Thyroid gland (tissue), 4 donors: ENCODE data around the gene RNF149. TPM values are rescaled to one million over a fixed set of nuclear protein-coding genes. Genes with fewer than 3 reads are reported as not detected.

Experiments used
- DNase-seq, 2 donors: peaks; one replicate each; pipeline ENCODE4 v3.0.0-alpha.2; 2019
- H3K27ac ChIP-seq, 3 donors: fragments of 200-600 bp; sonication (generic); 1 replicate in 2 of 3; 2 replicates in 1 of 3; pipeline ENCODE4 v1.5.1; 2016 to 2019; ENCODE audit warnings: mild to moderate bottlenecking in 1 of 3, moderate library complexity in 1 of 3
- H3K27me3 ChIP-seq: fragments of 200-600 bp; sonication (generic); one replicate; pipeline ENCODE4 v1.5.1; 2019
- H3K36me3 ChIP-seq, 2 donors: fragments of 200-600 bp; sonication (generic); one replicate each; pipeline ENCODE4 v1.5.1; 2016 to 2019
- H3K4me1 ChIP-seq, 2 donors: fragments of 200-600 bp; sonication (generic); one replicate each; pipeline ENCODE4 v1.5.1; 2017 to 2019
- H3K4me3 ChIP-seq, 3 donors: fragments of 200-600 bp; sonication (generic); replicated peaks in 1 of 3; 1 replicate in 2 of 3; 2 replicates in 1 of 3; pipeline ENCODE4 v1.5.1; 2016; ENCODE audit warnings: mild to moderate bottlenecking in 1 of 3
- H3K9me3 ChIP-seq: fragments of 200-600 bp; sonication (generic); one replicate; pipeline ENCODE4 v1.5.1; 2017
- POLR2A ChIP-seq, 2 donors: fragments of 450-650 bp; IDR thresholded peaks; one replicate each; pipeline ENCODE4 v1.6.1; 2017; ENCODE audit warnings: antibody characterized with exemption in 2 of 2, mild to moderate bottlenecking in 2 of 2, moderate library complexity in 1 of 2
- WGBS, 2 donors: methylation state at CpG; one replicate each; pipeline ENCODE4 v1.1.5; 2017; 5-methylcytosine and 5-hydroxymethylcytosine counted together
- intact Hi-C: fragments of 100-400 bp; cut with DNase I; formaldehyde crosslinking; loops from one replicate; pipeline ENCODE4 v1.15.1; 2023
- total RNA-seq, 4 donors: library from RNA; depleted of rRNA; stranded (reverse); fragments of >200 nt; gene quantifications; one replicate each; pipeline ENCODE4 v1.2.3, GENCODE V29; 2016
- TF ChIP-seq, protein P1 (sequence below), 6 experiments: fragments of 200-600 bp in 3 of 6; fragments of 450-650 bp in 3 of 6; sonication (generic) in 3 of 6; IDR thresholded peaks; one replicate each; pipeline ENCODE4 v1.5.1; 2016 to 2019; ENCODE audit warnings: antibody characterized with exemption in 6 of 6, mild to moderate bottlenecking in 2 of 6, inconsistent platforms in 1 of 6, moderate library complexity in 1 of 6

Gene RNF149
- total RNA-seq, 4 donors from 2014 or later, result 49.5 to 95.6 (median 68.5) TPM

DNA sequence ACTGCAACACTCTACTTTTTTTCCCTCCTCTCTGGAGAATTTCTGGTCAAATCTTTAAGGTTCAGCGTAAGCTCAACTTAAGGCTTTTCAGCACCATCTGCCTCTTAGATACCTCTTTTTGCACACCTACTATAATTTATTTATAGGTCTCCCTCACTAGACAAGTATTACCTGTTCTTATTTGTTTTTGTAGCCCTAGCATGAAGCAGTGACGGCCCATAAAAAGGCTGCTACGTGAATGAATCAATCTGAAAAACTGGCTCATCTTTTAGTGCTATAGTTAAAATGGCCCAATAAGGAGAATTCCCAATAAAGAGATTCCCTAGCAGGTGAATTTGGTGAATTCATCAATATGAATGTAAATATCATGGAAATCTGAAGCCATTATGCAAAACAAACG is 6.5 kb downstream of the RNF149 start:
- Histone ChIP-seq H3K4me3 (no peak overlapping the region), H3K27ac (no peak overlapping the region), H3K9me3 (no peaks in the 10 kb centered on the region), H3K4me1 (peaks cover 29 to 30% of the 10 kb centered on the region in 2 donors), H3K36me3 (no peaks in the 10 kb centered on the region), H3K27me3 (no peaks in the 10 kb centered on the region)
- 83 to 89% methylated on average over 4 of the region's 4 CpGs for WGBS, 2 donors
- intact Hi-C loops, result no loop called here
- DNase-seq, result no peak
- TF ChIP-seq, protein P1, sequence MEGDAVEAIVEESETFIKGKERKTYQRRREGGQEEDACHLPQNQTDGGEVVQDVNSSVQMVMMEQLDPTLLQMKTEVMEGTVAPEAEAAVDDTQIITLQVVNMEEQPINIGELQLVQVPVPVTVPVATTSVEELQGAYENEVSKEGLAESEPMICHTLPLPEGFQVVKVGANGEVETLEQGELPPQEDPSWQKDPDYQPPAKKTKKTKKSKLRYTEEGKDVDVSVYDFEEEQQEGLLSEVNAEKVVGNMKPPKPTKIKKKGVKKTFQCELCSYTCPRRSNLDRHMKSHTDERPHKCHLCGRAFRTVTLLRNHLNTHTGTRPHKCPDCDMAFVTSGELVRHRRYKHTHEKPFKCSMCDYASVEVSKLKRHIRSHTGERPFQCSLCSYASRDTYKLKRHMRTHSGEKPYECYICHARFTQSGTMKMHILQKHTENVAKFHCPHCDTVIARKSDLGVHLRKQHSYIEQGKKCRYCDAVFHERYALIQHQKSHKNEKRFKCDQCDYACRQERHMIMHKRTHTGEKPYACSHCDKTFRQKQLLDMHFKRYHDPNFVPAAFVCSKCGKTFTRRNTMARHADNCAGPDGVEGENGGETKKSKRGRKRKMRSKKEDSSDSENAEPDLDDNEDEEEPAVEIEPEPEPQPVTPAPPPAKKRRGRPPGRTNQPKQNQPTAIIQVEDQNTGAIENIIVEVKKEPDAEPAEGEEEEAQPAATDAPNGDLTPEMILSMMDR (IDR thresholded peaks at IDR 0.05), result no peak
- no peak for TF ChIP-seq POLR2A (IDR thresholded peaks at IDR 0.05)

DNA sequence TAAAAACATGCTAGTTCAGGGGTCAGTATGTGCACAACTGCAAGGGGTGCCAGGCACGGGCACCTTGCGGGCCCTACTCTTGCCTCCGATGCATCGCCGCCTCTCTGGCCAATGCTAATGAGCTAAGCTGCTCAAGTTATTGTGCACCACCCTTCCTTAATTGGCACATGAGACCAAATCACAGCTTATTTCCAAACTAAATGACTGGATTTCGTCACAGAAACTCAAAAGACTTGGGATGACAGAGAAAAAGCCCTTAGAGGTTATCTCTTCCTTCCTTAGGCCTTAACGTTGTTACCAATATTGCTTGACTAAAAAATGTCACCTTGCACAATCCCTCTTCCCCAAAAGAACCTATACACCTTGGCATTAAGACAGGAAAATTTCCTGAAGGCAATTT is 7.7 kb downstream of the RNF149 start:
- Histone ChIP-seq H3K9me3 (no peaks in the 10 kb centered on the region), H3K27ac (no peak overlapping the region), H3K36me3 (no peaks in the 10 kb centered on the region), H3K4me1 (peaks cover 21 to 24% of the 10 kb centered on the region in 2 donors), H3K27me3 (no peaks in the 10 kb centered on the region), H3K4me3 (no peak overlapping the region)
- 73 to 89% methylated on average over 7 of the region's 7 CpGs for WGBS, 2 donors
- intact Hi-C loops, result no loop called here
- TF ChIP-seq, protein P1 (IDR thresholded peaks at IDR 0.05), result no peak
- no peak for TF ChIP-seq POLR2A (IDR thresholded peaks at IDR 0.05)
- no peak for DNase-seq

DNA sequence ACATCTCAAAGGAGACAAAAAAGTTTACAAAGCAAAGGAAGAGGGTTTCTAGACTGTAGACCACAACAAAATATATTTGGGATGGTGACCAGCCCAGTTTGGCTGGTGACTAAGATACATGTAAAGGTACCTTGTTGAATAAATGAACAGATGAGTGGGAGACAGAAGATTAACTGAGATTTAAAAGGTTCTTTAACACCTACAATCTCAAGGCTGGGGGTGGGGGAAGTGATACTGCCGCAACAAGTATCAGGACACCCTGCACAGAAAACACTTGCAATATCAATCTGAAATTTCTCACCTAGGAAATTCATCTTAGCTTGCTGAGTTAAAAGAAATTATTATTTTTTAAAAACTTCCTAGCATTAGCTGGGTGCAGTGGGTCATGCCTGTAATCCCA is 8.3 kb downstream of the RNF149 start:
- H3K4me3 ChIP-seq, result no peak overlapping the region
- intact Hi-C loops, result no loop called here
- no peak overlapping the region for H3K27ac ChIP-seq
- H3K27me3 ChIP-seq, result no peaks in the 10 kb centered on the region
- H3K36me3 ChIP-seq, result no peaks in the 10 kb centered on the region
- 79 to 95% methylated on average over 1 of the region's 1 CpG for WGBS, 2 donors
- DNase-seq, result no peak
- no peaks in the 10 kb centered on the region for H3K9me3 ChIP-seq
- H3K4me1 ChIP-seq, result peaks cover 17 to 21% of the 10 kb centered on the region in 2 donors
- TF ChIP-seq, protein P1 (IDR thresholded peaks at IDR 0.05), result no peak
- TF ChIP-seq POLR2A (IDR thresholded peaks at IDR 0.05), result no peak

DNA sequence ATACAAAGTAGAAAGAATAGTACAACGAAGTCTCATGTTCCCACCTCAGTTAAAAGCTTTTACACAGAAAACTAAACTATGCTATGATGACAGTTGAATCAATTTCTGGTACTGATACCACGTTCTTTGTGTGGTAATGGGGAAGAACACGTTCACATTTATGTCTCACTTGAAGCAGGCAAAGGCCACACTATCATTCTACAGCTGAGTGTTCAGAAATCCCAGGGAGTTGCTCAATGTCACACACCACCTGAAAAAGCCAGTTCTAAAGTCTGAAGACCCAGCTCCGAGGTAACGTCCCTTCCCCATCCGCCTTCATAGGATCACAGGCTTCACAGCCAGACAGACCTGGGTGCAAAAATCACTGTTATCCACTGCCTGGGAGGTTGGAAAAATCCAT is 8.9 kb downstream of the RNF149 start:
- no peak for TF ChIP-seq POLR2A (IDR thresholded peaks at IDR 0.05)
- TF ChIP-seq, protein P1 (IDR thresholded peaks at IDR 0.05), result no peak
- H3K27me3 ChIP-seq, result no peaks in the 10 kb centered on the region
- no peaks in the 10 kb centered on the region for H3K36me3 ChIP-seq
- H3K4me1 ChIP-seq, result peaks cover 15 to 21% of the 10 kb centered on the region in 2 donors
- intact Hi-C loops, result no loop called here
- no peak overlapping the region for H3K27ac ChIP-seq
- 78 to 84% methylated on average over 6 of the region's 6 CpGs for WGBS, 2 donors
- no peak for DNase-seq
- no peaks in the 10 kb centered on the region for H3K9me3 ChIP-seq
- no peak overlapping the region for H3K4me3 ChIP-seq

DNA sequence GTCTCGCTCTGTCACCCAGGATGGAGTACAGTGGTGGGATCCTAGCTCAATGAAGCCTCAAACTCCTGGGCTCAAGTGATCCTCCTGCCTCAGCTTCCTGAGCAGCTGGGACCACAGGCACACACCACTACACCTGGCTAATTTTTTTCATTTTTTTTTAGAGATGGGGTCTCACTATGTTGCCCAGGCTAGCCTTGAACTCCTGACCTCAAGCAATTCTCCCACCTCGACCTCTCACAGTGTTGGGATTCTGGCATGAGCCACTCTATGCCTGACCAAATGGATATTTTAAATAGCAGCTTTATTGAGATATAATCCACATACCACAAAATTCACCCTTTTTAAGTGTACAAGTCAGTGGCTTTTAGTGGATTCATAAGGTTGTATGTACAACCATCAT is 11.1 kb downstream of the RNF149 start:
- WGBS, 2 donors, result 94% methylated on average over 2 of the region's 2 CpGs

More for the DNA sequence above, 11.1 kb downstream of the RNF149 start:
- DNase-seq, result no peak
- Histone ChIP-seq H3K9me3 (no peaks in the 10 kb centered on the region), H3K4me1 (peaks cover 10 to 22% of the 10 kb centered on the region in 2 donors), H3K27ac (no peak overlapping the region), H3K36me3 (no peaks in the 10 kb centered on the region), H3K4me3 (no peak overlapping the region), H3K27me3 (no peaks in the 10 kb centered on the region)
- TF ChIP-seq POLR2A (IDR thresholded peaks at IDR 0.05), result no peak
- TF ChIP-seq, protein P1 (IDR thresholded peaks at IDR 0.05), result no peak
- intact Hi-C loops, result no loop called here
